ENCODE results near the gene C14orf119.

C14orf119 gene

DNA sequence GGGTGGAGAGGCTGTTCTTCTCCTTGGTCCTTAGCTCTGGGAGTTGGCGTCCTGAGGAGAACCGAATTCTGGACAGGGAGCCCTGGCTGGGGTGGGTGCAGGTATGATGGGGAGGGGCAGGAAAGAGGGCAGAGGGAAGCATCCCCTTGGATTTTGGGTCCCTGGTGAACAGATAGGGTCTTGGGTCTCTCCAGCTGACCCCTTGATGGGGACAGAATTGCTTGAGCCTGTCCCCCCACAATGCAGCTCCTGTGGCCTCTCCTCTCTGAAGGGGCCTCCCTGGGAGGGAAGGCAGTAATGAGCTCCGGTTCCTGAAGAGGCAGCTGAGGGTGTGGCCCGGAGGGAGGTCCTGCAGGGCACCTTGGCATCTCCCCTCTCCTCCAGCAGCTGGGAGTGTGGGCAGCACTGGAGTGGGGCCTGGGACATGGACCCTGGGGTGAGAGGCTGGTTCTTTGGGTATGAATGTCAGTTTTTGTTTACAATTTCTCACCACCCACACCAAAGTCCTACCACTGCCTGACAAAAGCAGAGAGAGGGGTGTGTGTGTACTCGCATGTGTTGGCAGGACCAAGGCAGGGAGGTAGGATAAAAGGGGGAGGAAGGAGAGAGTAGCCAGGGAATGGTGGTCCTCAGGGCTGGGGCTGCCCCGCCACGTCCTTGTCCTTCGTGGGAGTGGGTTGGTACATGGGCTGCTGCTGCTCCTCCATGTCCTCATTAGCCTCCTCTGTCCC is 31.4 kb downstream of the C14orf119 start:
- DNase-seq (ENCODE audit: low read depth) = no peak

DNA sequence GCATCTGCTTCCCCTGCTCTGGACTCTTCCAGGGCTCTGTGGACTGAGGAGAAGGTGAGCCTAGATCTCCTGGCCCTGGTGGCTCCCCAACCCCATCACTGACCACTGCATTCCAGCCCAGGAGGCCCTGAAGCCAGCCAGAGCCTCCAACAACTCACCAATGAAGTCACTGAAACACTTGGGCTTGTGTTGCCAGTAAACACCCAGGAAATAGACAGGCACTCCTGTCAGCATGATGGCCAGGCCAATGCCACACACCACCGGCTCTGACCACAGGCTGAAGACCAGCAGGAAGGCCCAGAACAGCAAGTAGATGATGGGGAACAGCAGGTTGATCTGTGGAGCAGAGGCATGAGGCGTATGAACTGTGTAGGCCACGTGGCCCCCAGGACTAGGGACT is 32.6 kb downstream of the C14orf119 start:
- no peak for DNase-seq (ENCODE audit: low read depth)

- no peak for DNase-seq (ENCODE audit: low read depth)
These were observed 33.9 kb downstream of the C14orf119 start for GRCh38 chr14:23128969-23129758.

DNA sequence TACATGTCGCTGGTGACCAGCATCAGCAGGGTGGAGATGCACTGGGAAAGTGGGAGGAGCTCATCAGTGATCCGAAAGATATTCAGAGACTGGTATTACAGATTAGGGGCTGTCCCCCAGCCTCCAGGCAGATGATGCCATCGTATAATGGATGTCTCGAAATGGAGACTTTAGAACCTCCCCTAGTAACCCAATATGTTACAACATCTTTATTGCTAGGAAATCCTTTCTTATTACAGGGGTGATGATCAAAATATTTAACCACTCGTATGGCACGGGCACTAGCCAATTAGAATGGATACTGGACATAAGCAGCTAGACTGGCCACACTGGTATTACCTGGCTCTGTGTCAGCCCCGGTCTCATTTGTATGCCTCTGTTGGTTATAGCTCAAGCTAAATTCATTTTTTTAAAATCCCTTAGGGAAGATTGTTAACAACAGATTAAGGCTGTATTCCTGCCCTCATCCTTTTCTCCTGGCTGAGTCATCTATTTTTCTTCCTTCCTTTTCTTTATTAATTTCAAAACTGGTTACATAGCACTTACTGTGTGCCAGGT is 34.5 kb downstream of the C14orf119 start:
- DNase-seq (ENCODE audit: low read depth) = no peak

DNA sequence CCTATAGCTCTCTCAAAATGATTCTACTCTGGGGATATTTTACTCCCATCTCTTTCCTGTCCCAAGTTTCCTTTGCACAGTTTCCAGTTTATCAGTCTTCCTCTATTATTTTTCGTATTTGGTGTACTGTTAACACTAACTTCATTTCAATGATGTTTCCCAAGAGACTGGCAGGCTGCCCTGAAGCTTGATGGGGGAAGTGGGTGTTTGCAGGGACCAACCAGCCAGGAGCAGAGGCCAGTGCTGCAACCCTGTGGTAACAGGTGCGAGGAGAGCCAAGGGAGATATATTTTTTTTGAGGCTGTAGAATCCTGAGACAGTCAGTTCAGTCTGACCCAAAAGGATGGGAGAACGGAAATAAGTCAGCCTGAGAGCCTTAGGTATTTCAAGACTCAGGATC is 35.6 kb downstream of the C14orf119 start:
- no peak for DNase-seq (ENCODE audit: low read depth)

GRCh38 chr14:23131482-23131881 is 36.2 kb downstream of the C14orf119 start:
- DNase-seq (ENCODE audit: low read depth) = no peak

DNA sequence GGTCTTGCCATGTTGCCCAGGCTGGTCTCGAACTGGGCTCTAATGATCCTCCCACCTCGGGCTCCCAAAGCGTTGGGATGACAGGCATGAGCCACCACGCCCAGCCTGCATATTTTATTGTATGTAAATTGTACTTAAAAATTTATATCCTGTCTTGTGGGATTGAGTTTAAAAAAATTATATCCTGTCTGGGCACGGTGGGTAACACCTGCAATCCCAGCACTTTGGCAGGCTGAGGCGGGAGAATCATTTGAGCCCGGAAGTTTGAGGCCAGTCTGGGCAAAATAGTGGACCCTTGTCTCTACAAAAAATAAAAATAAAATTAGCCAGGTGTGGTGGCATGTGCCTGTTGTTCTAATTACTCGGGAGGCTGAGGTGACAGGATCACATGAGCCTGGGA is 37.7 kb downstream of the C14orf119 start:
- DNase-seq (ENCODE audit: low read depth) = no peak

- no peak for DNase-seq (ENCODE audit: low read depth)
These were observed 41.3 kb downstream of the C14orf119 start for GRCh38 chr14:23136566-23137133.

- DNase-seq (ENCODE audit: low read depth) = no peak
These were observed 42.0 kb downstream of the C14orf119 start for GRCh38 chr14:23137192-23137812.

DNA sequence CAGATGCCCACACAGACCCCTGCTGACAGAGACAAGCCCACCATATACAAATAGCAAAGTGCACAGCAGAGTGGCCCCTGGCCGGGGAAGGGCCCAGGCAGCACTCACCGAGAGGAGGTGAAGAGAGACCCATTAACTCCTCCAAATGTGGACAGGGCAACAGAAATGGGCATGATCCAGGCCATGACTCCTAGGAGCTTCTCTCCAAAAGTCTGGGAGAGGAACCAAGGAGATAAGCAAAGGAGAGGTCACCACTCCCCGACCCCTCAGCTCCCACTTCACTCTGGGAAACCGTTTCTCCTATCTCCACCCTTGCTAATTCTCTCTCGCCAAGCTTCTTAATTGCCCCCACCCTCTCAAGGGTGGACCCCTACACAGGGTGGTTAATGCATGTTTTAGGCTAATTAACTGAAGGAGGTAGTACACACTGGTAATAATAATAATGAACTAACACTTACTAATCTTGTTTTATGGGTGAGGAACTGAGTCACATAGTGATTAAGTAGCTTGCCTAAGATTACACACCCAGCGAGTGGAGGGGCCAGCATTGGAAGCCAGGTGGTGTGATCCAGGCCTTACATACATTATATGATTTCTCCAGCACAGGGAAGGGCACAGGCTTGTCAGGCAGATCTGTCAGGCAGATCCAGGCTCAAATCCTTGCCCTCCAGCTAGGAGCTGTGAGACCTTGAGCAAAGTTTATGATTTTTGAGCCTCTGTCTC is 42.7 kb downstream of the C14orf119 start:
- DNase-seq (ENCODE audit: low read depth) = no peak

DNA sequence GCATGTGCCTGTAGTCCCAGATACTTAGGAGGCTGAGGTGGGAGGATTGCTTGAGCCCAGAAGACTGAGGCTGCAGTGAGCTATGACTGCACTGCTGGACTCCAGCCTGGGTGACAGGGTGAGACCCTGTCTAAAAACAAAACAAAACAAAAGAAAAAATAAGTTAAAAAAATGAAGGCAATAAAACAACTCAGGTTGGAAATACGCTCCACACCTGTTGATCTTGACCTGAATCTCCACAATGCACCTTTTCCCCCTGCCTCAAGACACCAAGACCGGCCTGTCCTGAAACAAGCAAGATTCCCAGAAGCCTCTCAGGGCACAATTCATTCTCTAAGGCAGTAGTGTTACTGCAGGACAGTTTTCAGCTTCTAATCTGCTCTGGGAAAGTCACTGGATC is 44.6 kb downstream of the C14orf119 start:
- no peak for DNase-seq (ENCODE audit: low read depth)

- DNase-seq (ENCODE audit: low read depth) = no peak
These were observed 45.1 kb downstream of the C14orf119 start for GRCh38 chr14:23140371-23140770.

- no peak for DNase-seq (ENCODE audit: low read depth)
These were observed 46.6 kb downstream of the C14orf119 start for GRCh38 chr14:23141706-23142444.

- no peak for DNase-seq (ENCODE audit: low read depth)
These were observed 47.5 kb downstream of the C14orf119 start for GRCh38 chr14:23142826-23143225.

- no peak for DNase-seq (ENCODE audit: low read depth)
These were observed 48.6 kb downstream of the C14orf119 start for GRCh38 chr14:23143911-23144310.

- DNase-seq (ENCODE audit: low read depth) = no peak
These were observed 50.6 kb downstream of the C14orf119 start for GRCh38 chr14:23145794-23146350.

GRCh38 chr14:23146351-23146910 is 51.1 kb downstream of the C14orf119 start:
- DNase-seq (ENCODE audit: low read depth) = no peak

DNA sequence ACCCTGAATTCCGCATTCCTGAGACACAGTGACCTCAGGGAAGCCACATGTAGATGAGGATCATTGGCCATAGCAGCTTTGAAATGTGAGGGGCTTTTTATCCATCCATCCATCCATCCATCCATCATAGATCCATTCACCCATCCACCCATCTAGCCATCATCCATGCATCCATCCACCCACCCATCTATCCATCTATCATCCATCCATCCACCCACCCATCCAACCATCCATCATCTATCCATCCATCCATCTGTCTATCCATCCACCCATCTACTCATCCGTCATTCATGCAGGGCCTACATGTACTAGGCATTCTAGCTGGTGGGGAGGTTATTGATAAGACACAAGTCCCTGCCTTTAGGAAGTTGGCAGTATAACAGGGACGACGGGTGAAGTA is 51.7 kb downstream of the C14orf119 start:
- no peak for DNase-seq (ENCODE audit: low read depth)

GRCh38 chr14:23147676-23148075 is 52.4 kb downstream of the C14orf119 start:
- no peak for DNase-seq (ENCODE audit: low read depth)

GRCh38 chr14:23148591-23149249 is 53.4 kb downstream of the C14orf119 start:
- DNase-seq (ENCODE audit: low read depth) = no peak
